Upper lobe of left lung (tissue), 4 donors: ENCODE data around the gene CDX2.

Experiments used
- CTCF ChIP-seq, 6 experiments: fragments of 450-650 bp in 4 of 6; fragments of 200-600 bp in 2 of 6; sonication (generic) in 2 of 6; IDR thresholded peaks; one replicate each; pipeline ENCODE4 v1.5.1; 2016 to 2019; ENCODE audit warnings: antibody characterized with exemption in 6 of 6
- EP300 ChIP-seq, 4 donors: sonication (generic); formaldehyde crosslinking; IDR thresholded peaks; one replicate each; pipeline ENCODE4 v1.5.1; 2017; ENCODE audit warnings: antibody characterized with exemption in 4 of 4, control low read depth in 2 of 4
- POLR2A ChIP-seq, 4 donors: fragments of 450-650 bp; IDR thresholded peaks; one replicate each; pipeline ENCODE4 v1.5.1; 2016 to 2017; ENCODE audit warnings: antibody characterized with exemption in 4 of 4, mild to moderate bottlenecking in 2 of 4
- POLR2AphosphoS5 ChIP-seq, 2 donors: sonication (generic); formaldehyde crosslinking; IDR thresholded peaks; one replicate each; pipeline ENCODE4 v1.5.1; 2017; ENCODE audit warnings: antibody characterized with exemption in 2 of 2

DNA sequence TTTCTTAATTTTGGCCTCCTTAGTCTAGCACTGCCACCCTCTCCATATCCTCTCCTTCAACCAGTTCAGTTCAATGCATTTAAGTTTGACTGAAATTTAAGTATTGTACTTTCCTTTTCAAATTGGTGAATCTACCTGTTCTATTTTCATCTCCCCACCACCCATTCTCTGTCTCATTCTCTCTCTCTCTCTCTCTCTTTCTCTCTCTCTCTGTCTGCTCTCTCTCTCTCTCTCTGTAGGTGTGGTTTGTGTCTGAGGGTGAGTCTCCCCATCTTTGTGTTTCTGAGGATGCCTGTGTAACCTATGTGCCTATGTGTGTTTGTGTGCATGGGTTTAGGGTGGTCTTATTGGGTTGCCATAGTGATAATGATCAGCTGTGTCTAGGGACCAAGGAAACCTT, 39.2 kb downstream of the CDX2 start:
- TF ChIP-seq POLR2AphosphoS5 (IDR thresholded peaks at IDR 0.05) = no peak
- no peak for TF ChIP-seq POLR2A (IDR thresholded peaks at IDR 0.05)
- TF ChIP-seq CTCF (IDR thresholded peaks at IDR 0.05) = no peak
- TF ChIP-seq EP300 (IDR thresholded peaks at IDR 0.05) = no peak
